ENCODE results near the gene TMEM115.
A peak's percentile ranks its signal among the peaks of the same experiment; 100 is the strongest.

The TMEM115 gene

GRCh38 chr3:50358911-50359759 is at the start of gene TMEM115:
TSS of gene TMEM115 (minus strand) at chr3:50359521. CDS start at chr3:50359063, 458 bp downstream.
- DNase-seq (ENCODE audit: low spot score) (peak; percentile 98), ATAC-seq (ENCODE audit: low read depth) (peak; percentile 98)
- TF ChIP-seq, protein P1, sequence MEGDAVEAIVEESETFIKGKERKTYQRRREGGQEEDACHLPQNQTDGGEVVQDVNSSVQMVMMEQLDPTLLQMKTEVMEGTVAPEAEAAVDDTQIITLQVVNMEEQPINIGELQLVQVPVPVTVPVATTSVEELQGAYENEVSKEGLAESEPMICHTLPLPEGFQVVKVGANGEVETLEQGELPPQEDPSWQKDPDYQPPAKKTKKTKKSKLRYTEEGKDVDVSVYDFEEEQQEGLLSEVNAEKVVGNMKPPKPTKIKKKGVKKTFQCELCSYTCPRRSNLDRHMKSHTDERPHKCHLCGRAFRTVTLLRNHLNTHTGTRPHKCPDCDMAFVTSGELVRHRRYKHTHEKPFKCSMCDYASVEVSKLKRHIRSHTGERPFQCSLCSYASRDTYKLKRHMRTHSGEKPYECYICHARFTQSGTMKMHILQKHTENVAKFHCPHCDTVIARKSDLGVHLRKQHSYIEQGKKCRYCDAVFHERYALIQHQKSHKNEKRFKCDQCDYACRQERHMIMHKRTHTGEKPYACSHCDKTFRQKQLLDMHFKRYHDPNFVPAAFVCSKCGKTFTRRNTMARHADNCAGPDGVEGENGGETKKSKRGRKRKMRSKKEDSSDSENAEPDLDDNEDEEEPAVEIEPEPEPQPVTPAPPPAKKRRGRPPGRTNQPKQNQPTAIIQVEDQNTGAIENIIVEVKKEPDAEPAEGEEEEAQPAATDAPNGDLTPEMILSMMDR (IDR thresholded peaks at IDR 0.05; ENCODE audit: poor library complexity, severe bottlenecking): no peak
- H3K27me3 ChIP-seq (ENCODE audit: insufficient read depth, poor library complexity, severe bottlenecking): no peaks in the 10 kb centered on the region
- peaks cover 22% of the 10 kb centered on the region for H3K36me3 ChIP-seq (ENCODE audit: low read depth)
- no peaks in the 10 kb centered on the region for H3K9me3 ChIP-seq (ENCODE audit: severe bottlenecking)
- H3K4me1 ChIP-seq (ENCODE audit: insufficient read depth, poor library complexity, severe bottlenecking): peaks cover 13% of the 10 kb centered on the region
- peak within 1 kb of the TSS; percentile 56 for H3K4me3 ChIP-seq (ENCODE audit: severe bottlenecking)
- H3K27ac ChIP-seq (ENCODE audit: poor library complexity, severe bottlenecking): peak within 1 kb of the TSS; percentile 31

- no peaks in the 10 kb centered on the region for H3K9me3 ChIP-seq (ENCODE audit: severe bottlenecking)
- TF ChIP-seq, protein P1 (IDR thresholded peaks at IDR 0.05; ENCODE audit: poor library complexity, severe bottlenecking): no peak
- no peak overlapping the region for H3K4me3 ChIP-seq (ENCODE audit: severe bottlenecking)
- H3K27me3 ChIP-seq (ENCODE audit: insufficient read depth, poor library complexity, severe bottlenecking): peaks cover 7% of the 10 kb centered on the region
- H3K4me1 ChIP-seq (ENCODE audit: insufficient read depth, poor library complexity, severe bottlenecking): no peaks in the 10 kb centered on the region
- ATAC-seq (ENCODE audit: low read depth): no peak
- H3K36me3 ChIP-seq (ENCODE audit: low read depth): no peaks in the 10 kb centered on the region
- H3K27ac ChIP-seq (ENCODE audit: poor library complexity, severe bottlenecking): no peak overlapping the region
- DNase-seq (ENCODE audit: low spot score): no peak
These were observed 49.2 kb upstream of the TMEM115 start for GRCh38 chr3:50408443-50408944.

DNA sequence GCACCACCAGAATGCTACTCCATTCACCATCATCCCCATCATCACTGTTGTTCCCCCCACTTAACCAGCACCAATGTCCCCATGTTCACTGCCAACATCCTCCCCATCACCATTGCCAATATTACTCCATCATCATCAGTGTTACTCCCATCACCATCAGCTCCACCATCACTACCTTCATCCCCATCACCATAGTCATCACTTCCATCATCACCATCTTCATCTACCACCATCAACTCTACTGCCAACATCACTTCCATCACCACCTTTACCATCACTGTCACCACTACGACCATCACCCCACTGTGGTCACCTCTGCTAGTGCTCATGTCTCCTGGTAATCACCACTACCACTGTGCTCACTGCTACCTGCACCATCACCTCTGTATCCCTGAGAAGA is 47.2 kb upstream of the TMEM115 start:
- no peak for DNase-seq (ENCODE audit: low spot score)
- TF ChIP-seq, protein P1 (IDR thresholded peaks at IDR 0.05; ENCODE audit: poor library complexity, severe bottlenecking): no peak
- no peaks in the 10 kb centered on the region for H3K36me3 ChIP-seq (ENCODE audit: low read depth)
- no peak for ATAC-seq (ENCODE audit: low read depth)
- peaks cover 7% of the 10 kb centered on the region for H3K27me3 ChIP-seq (ENCODE audit: insufficient read depth, poor library complexity, severe bottlenecking)
- no peaks in the 10 kb centered on the region for H3K9me3 ChIP-seq (ENCODE audit: severe bottlenecking)
- no peak overlapping the region for H3K4me3 ChIP-seq (ENCODE audit: severe bottlenecking)
- no peaks in the 10 kb centered on the region for H3K4me1 ChIP-seq (ENCODE audit: insufficient read depth, poor library complexity, severe bottlenecking)
- H3K27ac ChIP-seq (ENCODE audit: poor library complexity, severe bottlenecking): no peak overlapping the region

GRCh38 chr3:50405249-50405648 is 45.9 kb upstream of the TMEM115 start:
- no peak for DNase-seq (ENCODE audit: low spot score)
- Histone ChIP-seq H3K4me3 (ENCODE audit: severe bottlenecking) (no peak overlapping the region), H3K36me3 (ENCODE audit: low read depth) (no peaks in the 10 kb centered on the region), H3K27me3 (ENCODE audit: insufficient read depth, poor library complexity, severe bottlenecking) (peaks cover 7% of the 10 kb centered on the region), H3K9me3 (ENCODE audit: severe bottlenecking) (no peaks in the 10 kb centered on the region), H3K4me1 (ENCODE audit: insufficient read depth, poor library complexity, severe bottlenecking) (no peaks in the 10 kb centered on the region), H3K27ac (ENCODE audit: poor library complexity, severe bottlenecking) (no peak overlapping the region)
- TF ChIP-seq, protein P1 (IDR thresholded peaks at IDR 0.05; ENCODE audit: poor library complexity, severe bottlenecking): no peak
- no peak for ATAC-seq (ENCODE audit: low read depth)
